OCI-LY3 (cell line): ENCODE results near the gene ADM5.

ENCODE experiments used
- CTCF ChIP-seq: fragments of 200-600, 300-600 bp; sonication (generic); IDR thresholded peaks from 2 replicates; pipeline ENCODE4 v1.5.1; 2014; ENCODE audit warnings: antibody characterized with exemption, low read length, low read depth
- EZH2phosphoT487 ChIP-seq: fragments of 200-600 bp; shearing (Covaris generic); IDR thresholded peaks from 2 replicates; pipeline ENCODE4 v1.6.1; 2018; ENCODE audit warnings: antibody characterized with exemption, mixed run types, low read depth

- TF ChIP-seq CTCF (no peak), EZH2phosphoT487 (no peak)
Observed at GRCh38 chr19:49667473-49667872, 21.9 kb upstream of the ADM5 start.
